K562 (cell line): ENCODE measurements around the gene FSCN2.

Experiments
- CTCF ChIP-seq, 3 experiments: IDR thresholded peaks in 2 of 3; conservative IDR thresholded peaks in 1 of 3; 2 replicates each; pipeline ENCODE4 v1.5.1; 2011 to 2012; ENCODE audit warnings: low read length in 3 of 3, mild to moderate bottlenecking in 3 of 3, control low read depth in 2 of 3, improper control_type of control experiment in 1 of 3, inconsistent platforms in 1 of 3, low read depth in 1 of 3, mixed read lengths in 1 of 3, moderate library complexity in 1 of 3; ENCODE audit not compliant: insufficient read depth in 2 of 3
- EP300 ChIP-seq: IDR thresholded peaks from 2 replicates; pipeline ENCODE4 v1.6.1; 2012; ENCODE audit warnings: low read length, improper control_type of control experiment
- GABPA ChIP-seq: fragments of 200-800 bp; sonication (Bioruptor generic); conservative IDR thresholded peaks from 2 replicates; pipeline ENCODE4 v1.6.1; 2016; ENCODE audit warnings: low read depth, missing genetic modification characterization, missing compliant biosample characterization
- JUND ChIP-seq, 2 experiments: IDR thresholded peaks; 2 replicates in 1 of 2; 3 replicates in 1 of 2; pipeline ENCODE4 v1.6.1; 2011; ENCODE audit warnings: borderline replicate concordance in 2 of 2, low read depth in 2 of 2, low read length in 2 of 2, improper control_type of control experiment in 1 of 2, missing biosample characterization in 1 of 2, missing genetic modification characterization in 1 of 2, missing genetic modification reagents in 1 of 2
- KDM5B ChIP-seq: fragments of 200-600 bp; sonication (generic); IDR thresholded peaks from 2 replicates; pipeline ENCODE4 v1.6.1; 2012; ENCODE audit warnings: low read depth, mild to moderate bottlenecking, moderate library complexity, low read length, control low read depth, inconsistent platforms; ENCODE audit not compliant: insufficient replicate concordance
- MYNN ChIP-seq, 2 experiments: sonication (generic); formaldehyde crosslinking in 1 of 2; IDR thresholded peaks; 2 replicates each; pipeline versions ENCODE4 v1.5.0 to v1.6.1; 2016 to 2020; ENCODE audit warnings: antibody characterized with exemption in 1 of 2, missing genetic modification reagents in 1 of 2
- NKRF ChIP-seq: fragments of 450-650 bp; IDR thresholded peaks from 2 replicates; pipeline ENCODE4 v1.6.1; 2016; ENCODE audit warnings: borderline replicate concordance
- PRPF4 ChIP-seq: fragments of 200-400 bp; formaldehyde crosslinking; IDR thresholded peaks from one replicate; pipeline ENCODE4 v1.6.1; 2017; ENCODE audit warnings: low read length, low read depth, mild to moderate bottlenecking; ENCODE audit not compliant: insufficient read depth, poor library complexity, severe bottlenecking
- ZBED1 ChIP-seq: IDR thresholded peaks from 2 replicates; pipeline ENCODE4 v1.6.1; 2014
- ZNF175 ChIP-seq: fragments of 200-800 bp; sonication (Bioruptor generic); IDR thresholded peaks from 2 replicates; pipeline ENCODE4 v1.6.1; 2016; ENCODE audit warnings: low read depth, mild to moderate bottlenecking, missing genetic modification characterization, missing compliant biosample characterization

DNA sequence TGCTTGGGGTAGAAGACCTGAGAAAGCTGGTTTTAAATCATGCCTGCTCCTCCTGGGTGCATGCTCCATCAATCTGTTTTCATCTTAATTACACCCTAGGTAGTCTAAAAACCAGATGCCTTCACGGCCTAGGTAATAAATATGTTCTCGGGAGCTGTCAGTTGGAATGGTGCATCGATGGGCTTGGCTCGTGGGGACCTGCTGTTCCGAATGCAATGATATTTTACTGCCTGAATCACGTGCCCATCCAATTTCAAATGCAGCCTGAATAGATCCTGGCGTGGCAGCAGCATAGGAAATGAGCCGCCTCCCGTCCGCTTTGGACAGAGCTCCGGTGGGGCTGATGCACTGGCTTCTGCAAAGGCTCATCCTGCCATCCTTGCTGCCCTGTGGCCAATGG is 42.8 kb downstream of the FSCN2 start:
- TF ChIP-seq ZBED1 (no peak), PRPF4 (no peak), JUND (IDR thresholded peaks at IDR 0.05; ENCODE audit: borderline replicate concordance, low read depth, low read length) (no peak), JUND (tag; IDR thresholded peaks at IDR 0.05; ENCODE audit: borderline replicate concordance, low read depth, low read length) (no peak), NKRF (no peak), GABPA (no peak), KDM5B (no peak), EP300 (no peak), CTCF (IDR thresholded peaks at IDR 0.05 in 2 of 3, conservative IDR thresholded peaks at IDR 0.05 in 1 of 3; ENCODE audit: insufficient read depth in 2 of 3, low read depth in 1 of 3, low read length in 3 of 3) (no peak), MYNN (IDR thresholded peaks at IDR 0.05) (no peak), MYNN (CRISPR knock-in tag; IDR thresholded peaks at IDR 0.05) (no peak), ZNF175 (CRISPR knock-in tag) (no peak)
